GM21619 (cell line): ENCODE data around the gene SNAI3.
A peak's percentile ranks its signal among the peaks of the same experiment; 100 is the strongest.

Source experiments
- ATAC-seq: cut with Tn5 transposase; IDR thresholded peaks from one replicate; pipeline ENCODE4 v1.9.1; 2021; ENCODE audit not compliant: unreplicated experiment

SNAI3 gene

DNA sequence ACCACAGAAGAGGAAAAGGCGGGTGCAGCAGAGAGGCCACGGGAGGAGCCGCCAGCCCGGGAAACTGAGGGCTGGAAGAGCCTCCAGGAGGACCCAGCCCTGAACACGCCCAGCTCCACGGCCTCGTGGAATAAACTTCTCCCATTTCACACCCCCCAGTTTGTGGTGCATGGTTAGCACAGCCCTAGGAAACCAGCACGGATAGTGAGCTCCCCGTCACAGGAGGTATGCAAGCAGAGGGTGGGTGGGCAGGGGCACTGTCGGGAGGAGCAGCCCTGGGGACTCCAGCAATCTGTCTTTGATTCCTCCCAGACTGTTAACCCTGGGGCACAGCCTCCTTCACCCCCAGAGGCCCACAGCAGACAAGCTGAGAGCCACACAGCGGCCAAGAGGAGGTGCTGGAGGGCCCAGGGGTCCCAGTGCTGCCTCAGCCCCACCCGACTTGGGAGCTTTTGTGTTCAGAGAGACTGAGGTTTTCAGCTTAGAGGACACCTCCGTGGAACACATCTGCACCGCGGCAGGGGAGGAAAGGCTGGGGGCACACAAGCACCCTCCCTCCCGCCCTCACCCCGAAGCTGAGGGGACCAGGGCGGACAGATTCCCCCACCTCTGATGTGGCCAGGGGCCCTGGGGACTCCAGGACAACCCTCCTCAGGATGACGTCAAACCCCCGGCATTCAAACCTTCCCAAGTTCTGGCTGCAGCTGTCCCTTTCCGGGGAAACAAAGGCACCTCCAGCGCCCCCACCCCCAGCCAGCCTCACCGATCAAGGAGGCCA lies 49.6 kb downstream of the SNAI3 start:
- ATAC-seq: no peak

DNA sequence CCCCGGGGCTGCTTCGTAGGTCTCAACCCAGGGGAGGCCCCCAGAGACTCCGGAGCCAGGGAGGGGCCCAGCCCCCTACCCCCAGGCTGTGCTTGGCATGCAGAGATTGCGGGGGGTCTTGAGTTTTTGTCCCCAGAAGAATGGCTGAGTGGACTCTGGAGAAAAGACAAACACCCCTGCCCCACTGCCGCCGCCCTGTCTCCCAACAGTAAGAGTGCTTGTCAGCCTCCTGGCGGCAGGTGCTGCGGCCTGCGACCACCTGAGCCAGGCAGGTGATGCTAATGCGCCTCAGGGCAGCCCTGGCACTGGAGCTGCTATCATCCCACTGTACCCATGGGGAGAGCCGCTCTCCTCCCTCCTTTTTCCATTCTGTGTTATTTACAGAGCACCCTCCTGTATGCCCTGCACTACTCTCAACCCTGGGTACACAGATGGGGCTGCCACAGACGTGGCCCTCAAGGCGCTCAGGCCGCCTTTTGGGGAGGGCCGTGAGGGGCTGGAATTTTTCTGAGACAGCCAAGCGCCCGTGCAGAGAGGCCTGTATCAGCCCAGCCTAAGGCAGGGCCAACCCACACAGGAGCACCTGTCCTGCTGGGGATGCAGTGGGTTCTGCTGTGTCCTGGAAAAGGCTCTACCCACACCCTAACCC lies 50.5 kb downstream of the SNAI3 start:
- no peak for ATAC-seq

DNA sequence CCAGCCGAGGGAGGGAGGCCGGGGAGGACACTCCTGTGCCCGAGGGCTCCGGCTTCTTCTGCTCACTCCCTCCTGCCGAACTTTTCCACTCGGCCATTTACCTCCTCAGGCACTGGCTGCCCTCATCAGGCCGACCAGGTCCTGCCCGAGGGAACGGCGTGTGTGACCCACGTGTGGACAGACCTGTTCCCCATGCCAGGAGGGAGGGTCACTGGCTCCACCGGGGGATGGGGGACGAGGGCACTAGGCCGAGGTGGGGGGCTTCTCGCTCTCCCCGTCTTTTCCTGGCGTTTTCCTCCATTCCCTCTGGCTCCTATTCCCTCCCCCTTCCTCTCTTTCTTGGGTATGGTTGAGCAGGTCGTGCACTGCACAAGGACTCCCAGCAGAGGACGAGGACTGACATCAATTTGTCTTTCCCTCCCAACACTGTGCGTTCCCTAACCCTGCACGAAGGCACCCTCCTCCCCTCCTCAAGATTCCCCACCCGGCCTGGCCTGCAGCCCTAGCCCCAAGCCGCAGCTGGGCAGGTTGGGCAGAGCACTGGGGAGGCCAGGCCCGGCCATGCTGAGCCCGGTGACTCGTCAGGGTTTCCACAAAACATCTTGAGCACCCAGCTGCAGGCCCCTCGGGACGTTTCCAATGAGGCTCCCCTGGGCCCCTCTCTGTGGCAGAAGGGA lies 51.2 kb downstream of the SNAI3 start:
- no peak for ATAC-seq

DNA sequence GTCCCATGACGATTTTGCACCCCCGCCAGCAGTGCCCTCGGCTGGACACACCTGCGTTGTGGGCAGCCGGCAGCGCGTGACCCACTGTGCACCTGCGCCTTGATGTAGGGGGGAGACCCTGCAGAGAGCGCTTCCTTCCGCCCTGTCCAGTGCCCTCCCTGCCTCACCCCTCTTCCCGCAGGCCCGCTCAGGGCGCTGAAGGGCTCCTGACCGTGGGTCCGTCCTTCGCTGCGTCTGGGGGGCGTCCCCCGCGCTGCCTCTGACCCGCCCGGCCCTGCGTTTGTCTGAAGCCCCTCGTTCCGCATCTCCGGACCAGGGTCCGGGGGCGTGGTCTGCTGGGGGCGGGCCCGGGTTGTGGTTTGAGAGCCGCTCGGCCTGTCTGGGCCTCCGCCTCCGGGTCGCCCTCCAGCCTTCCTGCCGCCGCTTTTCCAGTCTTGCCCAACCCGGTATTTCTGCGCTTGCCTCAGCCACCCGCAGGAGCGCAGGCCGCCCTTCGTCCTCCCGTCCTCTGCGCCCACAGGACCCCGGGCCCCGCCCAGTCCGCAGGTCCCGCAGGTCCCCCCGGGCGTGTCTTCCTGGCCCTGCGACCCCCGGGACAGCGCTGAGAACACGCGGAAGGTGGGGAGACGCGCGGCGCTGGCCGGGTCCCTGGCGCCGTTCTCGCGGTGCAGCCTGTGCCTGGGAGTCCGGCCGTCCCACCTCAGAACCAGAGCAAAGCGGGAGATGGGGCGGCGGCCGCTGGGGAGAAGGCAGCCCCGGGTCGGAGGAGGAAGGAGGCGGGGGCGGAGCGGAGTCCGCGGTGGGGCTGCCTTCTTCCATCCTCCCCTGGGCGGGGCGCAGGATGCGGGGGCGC lies 51.9 kb downstream of the SNAI3 start:
- ATAC-seq: peak; percentile 47

DNA sequence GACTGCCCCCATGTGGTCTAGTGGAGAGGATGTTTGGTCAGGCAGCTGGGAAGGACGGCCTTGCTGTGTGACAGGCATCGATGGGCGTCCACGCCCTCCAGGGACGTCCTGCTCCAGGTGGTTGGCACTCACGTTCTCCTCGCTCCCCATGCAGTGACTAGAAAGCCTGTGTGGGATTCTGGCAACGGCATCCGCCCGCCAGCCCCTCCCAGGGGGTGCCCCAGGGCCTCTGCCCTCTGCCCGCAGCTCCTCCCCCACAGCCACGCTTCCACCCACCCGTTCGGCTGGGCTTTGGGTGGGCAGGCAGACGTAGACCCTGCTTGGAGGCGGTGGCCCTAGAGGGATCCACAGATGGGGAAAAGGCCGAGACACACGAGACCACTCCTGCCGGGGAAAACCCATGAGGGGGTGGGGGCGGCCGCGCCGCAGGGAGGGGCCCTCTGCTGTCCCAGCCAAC lies 52.6 kb downstream of the SNAI3 start:
- ATAC-seq: peak; percentile 33

DNA sequence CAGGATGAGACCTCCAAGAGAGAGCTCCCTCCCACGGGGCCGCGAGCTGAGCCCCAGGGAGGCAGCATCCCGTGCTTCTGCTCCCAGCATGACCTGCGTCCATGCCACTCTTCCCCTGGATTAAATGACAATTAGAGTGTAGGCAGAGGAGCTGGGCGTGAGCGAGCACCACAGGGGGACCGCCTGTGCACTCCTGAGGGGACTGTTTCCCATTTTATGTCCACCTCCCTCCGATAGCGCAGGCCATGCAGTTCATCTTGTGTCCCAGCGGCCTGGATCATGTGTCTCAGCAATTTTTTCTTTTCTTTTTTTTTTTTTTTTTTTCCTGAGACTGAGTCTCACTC lies 53.7 kb downstream of the SNAI3 start:
- ATAC-seq: no peak

DNA sequence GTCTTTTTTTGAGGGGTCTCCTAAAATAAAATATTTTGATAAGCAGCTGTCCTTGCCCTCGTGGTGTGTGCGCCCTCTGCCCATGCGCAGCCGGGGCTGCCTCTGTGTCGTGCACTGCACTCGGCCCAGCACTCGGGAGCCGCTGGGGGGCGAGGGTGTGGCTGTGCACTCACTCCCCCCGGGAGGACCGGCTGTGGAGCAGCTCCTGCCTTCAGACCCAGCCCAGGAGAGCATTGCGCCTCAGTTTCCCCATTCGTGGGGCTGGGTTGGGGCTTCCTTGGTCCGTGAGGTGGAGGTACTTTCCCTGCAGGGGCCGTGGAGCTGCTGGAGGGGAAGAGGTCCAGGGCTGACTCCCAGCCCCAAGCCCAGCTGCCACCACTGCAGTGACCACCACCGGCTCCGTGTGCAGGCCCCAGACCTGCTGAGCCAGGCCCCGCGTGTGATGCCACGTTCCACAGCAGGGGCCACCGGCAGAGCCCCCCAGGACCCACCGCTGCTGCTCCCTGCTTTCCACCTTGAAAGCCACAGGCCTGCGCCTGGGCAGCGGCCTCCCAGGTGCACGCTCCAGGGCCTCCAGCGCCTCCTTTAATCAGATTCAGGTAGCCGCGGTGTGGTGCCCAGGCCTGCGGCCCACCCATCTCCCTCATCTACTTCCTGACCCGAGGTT lies 54.3 kb downstream of the SNAI3 start:
- ATAC-seq: no peak

DNA sequence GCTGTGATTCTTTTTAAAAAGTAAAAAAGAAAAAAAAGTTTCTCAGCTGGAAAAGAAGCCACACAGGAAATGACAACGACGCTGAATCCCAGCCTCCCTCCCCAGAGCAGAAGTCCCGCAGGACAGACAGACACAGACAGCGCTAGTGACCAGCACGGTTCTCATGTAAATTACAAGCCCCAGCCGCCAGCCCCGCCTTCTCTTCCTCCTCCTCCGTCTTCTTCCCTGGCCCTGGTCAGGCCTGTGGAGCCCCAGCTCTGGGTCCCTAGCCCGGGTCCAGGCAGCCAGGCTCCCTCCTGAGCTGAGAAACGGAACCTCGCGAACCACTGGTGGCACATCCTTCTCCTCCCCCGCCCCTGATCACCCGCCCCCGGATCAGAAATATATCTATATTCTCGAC lies 54.9 kb downstream of the SNAI3 start:
- no peak for ATAC-seq

DNA sequence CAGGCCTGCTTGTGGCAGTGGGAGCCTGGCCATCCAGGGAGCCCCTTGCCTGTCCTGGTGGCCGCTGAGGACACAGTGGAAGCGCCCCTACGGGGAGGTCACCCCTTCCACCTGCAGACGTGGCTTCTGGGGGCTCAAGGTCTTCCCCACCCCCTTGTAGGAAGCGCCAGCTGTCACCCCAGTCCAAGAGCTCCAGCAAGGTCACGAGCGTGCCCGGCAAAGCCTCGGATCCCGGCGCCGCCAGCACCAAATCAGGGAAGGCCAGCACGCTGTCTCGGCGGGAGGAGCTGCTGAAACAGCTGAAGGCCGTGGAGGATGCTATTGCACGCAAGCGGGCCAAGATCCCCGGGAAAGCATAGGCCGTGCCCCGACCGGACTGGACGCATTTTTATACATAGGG lies 55.4 kb downstream of the SNAI3 start:
- ATAC-seq: no peak

DNA sequence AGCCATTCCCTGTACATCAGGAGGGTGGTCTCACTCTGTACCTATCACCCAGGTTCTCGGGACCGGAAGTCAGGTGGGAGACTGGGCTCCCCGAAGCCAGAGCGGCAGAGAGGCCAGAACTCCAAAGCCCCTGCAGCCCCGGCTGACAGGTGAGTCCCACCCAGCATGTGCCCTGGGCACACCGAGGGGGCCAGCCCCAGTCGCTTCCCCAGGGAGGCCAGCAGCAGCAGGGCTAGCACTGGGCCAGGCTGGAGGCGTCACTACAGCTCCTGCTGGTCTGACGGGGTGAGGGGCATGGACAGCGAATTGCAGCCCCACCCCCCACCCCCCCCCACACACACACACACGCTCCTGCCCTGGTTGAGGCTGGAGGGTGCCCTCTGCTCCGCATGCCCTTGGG lies 55.9 kb downstream of the SNAI3 start:
- no peak for ATAC-seq

DNA sequence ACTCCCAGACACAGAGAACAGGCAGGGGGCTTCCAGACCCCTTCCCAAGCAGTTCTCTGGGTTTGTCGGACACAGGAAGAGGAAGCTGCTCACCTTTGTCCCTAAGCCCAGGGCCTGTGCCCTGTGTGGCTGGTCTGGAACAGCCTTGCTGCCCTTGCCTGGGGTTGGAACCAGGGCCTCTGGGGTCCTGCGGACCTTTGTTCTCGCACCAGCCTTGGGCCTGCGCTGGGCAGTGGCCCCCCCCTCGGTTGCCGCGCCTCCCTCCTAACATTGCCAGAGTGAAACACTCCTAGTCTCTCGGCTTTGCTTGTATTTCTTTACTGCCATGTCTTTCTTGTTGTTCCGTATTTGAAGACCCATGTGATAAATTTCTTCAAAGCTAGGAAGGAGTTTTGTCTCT lies 56.5 kb downstream of the SNAI3 start:
- ATAC-seq: no peak

DNA sequence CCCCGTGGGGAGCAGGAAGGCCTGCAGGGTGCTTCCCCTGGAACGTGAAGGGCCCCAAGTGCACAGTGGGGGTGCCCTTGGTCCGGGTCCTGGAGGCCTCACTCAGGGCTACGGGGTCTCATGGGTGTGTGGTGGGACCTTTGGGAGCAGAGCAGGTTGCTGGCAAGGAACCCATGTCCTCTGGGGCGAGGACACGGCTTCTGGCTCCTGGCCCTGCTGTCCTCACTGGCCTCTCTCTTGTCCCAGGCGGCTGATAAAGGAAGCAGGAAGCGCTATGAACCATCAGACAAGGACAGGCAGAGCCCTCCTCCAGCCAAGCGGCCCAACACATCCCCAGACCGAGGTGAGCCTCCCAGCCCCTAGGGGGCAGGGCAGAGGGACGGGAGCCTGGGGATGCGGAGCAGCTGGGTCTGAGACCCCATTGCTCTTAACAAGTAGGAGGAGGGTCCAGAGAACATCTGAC lies 57.8 kb downstream of the SNAI3 start:
- ATAC-seq: no peak
